HepG2 (cell line): ENCODE measurements around the gene TMEM223. TPM values are rescaled to one million over a fixed set of nuclear protein-coding genes. Genes with fewer than 3 reads are reported as not detected.

Source experiments
- BRCA1 ChIP-seq: sonication (generic); formaldehyde crosslinking; IDR thresholded peaks from 2 replicates; pipeline ENCODE4 v1.4.0; 2020; ENCODE audit warnings: missing genetic modification reagents
- GATAD1 ChIP-seq: IDR thresholded peaks from 2 replicates; pipeline ENCODE4 v1.6.1; 2016; ENCODE audit warnings: missing genetic modification reagents, missing compliant biosample characterization
- GTF3A ChIP-seq: sonication (generic); formaldehyde crosslinking; conservative IDR thresholded peaks from 2 replicates; pipeline ENCODE4 v1.4.0; 2020; ENCODE audit warnings: mild to moderate bottlenecking, missing genetic modification reagents
- LRRFIP1 ChIP-seq: sonication (generic); formaldehyde crosslinking; conservative IDR thresholded peaks from 2 replicates; pipeline ENCODE4 v1.4.0; 2020; ENCODE audit warnings: missing genetic modification reagents
- MED13 ChIP-seq: sonication (generic); formaldehyde crosslinking; IDR thresholded peaks from 2 replicates; pipeline ENCODE4 v1.5.0; 2020; ENCODE audit warnings: missing genetic modification reagents
- NFE2 ChIP-seq: sonication (generic); formaldehyde crosslinking; IDR thresholded peaks from 2 replicates; pipeline ENCODE4 v1.4.0; 2020; ENCODE audit warnings: missing genetic modification reagents
- SALL1 ChIP-seq: sonication (generic); formaldehyde crosslinking; IDR thresholded peaks from 2 replicates; pipeline ENCODE4 v1.8.0; 2022; ENCODE audit warnings: mild to moderate bottlenecking, missing genetic modification reagents
- SNAPC5 ChIP-seq: sonication (generic); formaldehyde crosslinking; IDR thresholded peaks from 2 replicates; pipeline ENCODE4 v1.8.1; 2023; ENCODE audit warnings: mild to moderate bottlenecking, missing genetic modification reagents, borderline replicate concordance
- SSRP1 ChIP-seq: IDR thresholded peaks from 2 replicates; pipeline ENCODE4 v1.6.1; 2016; ENCODE audit warnings: control low read depth
- TMF1 ChIP-seq: sonication (generic); formaldehyde crosslinking; IDR thresholded peaks from 2 replicates; pipeline ENCODE4 v1.8.1; 2022; ENCODE audit warnings: low read depth, missing genetic modification reagents
- ZBED4 ChIP-seq: sonication (generic); formaldehyde crosslinking; IDR thresholded peaks from 2 replicates; pipeline ENCODE4 v1.4.0; 2020; ENCODE audit warnings: missing genetic modification reagents, borderline replicate concordance
- ZBTB21 ChIP-seq: sonication (generic); formaldehyde crosslinking; IDR thresholded peaks from 2 replicates; pipeline ENCODE4 v1.4.0; 2020; ENCODE audit warnings: missing genetic modification reagents
- ZBTB42 ChIP-seq: sonication (generic); formaldehyde crosslinking; IDR thresholded peaks from 2 replicates; pipeline ENCODE4 v1.5.0; 2020; ENCODE audit warnings: mild to moderate bottlenecking, missing genetic modification reagents
- ZMYM4 ChIP-seq: sonication (generic); formaldehyde crosslinking; IDR thresholded peaks from 2 replicates; pipeline ENCODE4 v1.8.1; 2023; ENCODE audit warnings: mild to moderate bottlenecking, missing genetic modification reagents
- ZNF331 ChIP-seq: sonication (generic); formaldehyde crosslinking; IDR thresholded peaks from 2 replicates; pipeline ENCODE4 v1.4.0; 2020; ENCODE audit warnings: missing genetic modification reagents
- polyA plus RNA-seq, 8 experiments: library from polyadenylated mRNA; depleted of rRNA in 3 of 8; stranded (reverse) in 7 of 8; unstranded in 1 of 8; fragments of >200 nt; fragmentation: Illumina TruSeq in 4 of 8; extraction: Trizol in 4 of 8; gene quantifications; 2 replicates each; pipeline versions ENCODE4 v1.2.1 to v1.2.3, GENCODE V29; 2011 to 2016; ENCODE audit warnings: low read depth in 4 of 8, missing spikeins in 1 of 8, mixed read lengths in 1 of 8; ENCODE audit not compliant: insufficient read depth in 1 of 8
- total RNA-seq, 5 experiments: library from RNA; depleted of rRNA; stranded (reverse); fragments of >200 nt; fragmentation: Illumina TruSeq; extraction: Trizol; gene quantifications; 2 replicates each; pipeline ENCODE4 v1.2.3, GENCODE V29; 2016; ENCODE audit warnings: low read depth in 1 of 5
- TF ChIP-seq, protein P1 (sequence below): sonication (generic); formaldehyde crosslinking; IDR thresholded peaks from 2 replicates; pipeline ENCODE4 v1.5.0; 2020; ENCODE audit warnings: mild to moderate bottlenecking, missing genetic modification reagents
- TF ChIP-seq, protein P2 (sequence below): sonication (generic); formaldehyde crosslinking; IDR thresholded peaks from 2 replicates; pipeline ENCODE4 v1.5.1; 2020; ENCODE audit warnings: missing genetic modification reagents, mild to moderate bottlenecking, borderline replicate concordance

Gene TMEM223
- total and polyA plus RNA-seq, 2 of the 13 experiments (the other 11 are each of a cell fraction or from before 2014, with no cell fraction given): 19.5 to 24.9 TPM

GRCh38 chr11:62787005-62787759, 4.6 kb downstream of the TMEM223 start, which contains the start of gene TMEM179B (continued):
- peak; percentile 95 for TF ChIP-seq SNAPC5 (CRISPR knock-in tag)
- no peak for TF ChIP-seq LRRFIP1 (CRISPR knock-in tag)
- TF ChIP-seq BRCA1 (CRISPR knock-in tag): peak; percentile 75; the same call in 1 of the 2 replicates
- TF ChIP-seq, protein P1, sequence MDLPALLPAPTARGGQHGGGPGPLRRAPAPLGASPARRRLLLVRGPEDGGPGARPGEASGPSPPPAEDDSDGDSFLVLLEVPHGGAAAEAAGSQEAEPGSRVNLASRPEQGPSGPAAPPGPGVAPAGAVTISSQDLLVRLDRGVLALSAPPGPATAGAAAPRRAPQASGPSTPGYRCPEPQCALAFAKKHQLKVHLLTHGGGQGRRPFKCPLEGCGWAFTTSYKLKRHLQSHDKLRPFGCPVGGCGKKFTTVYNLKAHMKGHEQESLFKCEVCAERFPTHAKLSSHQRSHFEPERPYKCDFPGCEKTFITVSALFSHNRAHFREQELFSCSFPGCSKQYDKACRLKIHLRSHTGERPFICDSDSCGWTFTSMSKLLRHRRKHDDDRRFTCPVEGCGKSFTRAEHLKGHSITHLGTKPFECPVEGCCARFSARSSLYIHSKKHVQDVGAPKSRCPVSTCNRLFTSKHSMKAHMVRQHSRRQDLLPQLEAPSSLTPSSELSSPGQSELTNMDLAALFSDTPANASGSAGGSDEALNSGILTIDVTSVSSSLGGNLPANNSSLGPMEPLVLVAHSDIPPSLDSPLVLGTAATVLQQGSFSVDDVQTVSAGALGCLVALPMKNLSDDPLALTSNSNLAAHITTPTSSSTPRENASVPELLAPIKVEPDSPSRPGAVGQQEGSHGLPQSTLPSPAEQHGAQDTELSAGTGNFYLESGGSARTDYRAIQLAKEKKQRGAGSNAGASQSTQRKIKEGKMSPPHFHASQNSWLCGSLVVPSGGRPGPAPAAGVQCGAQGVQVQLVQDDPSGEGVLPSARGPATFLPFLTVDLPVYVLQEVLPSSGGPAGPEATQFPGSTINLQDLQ (CRISPR knock-in tag): no peak
- peak; percentile 88 for TF ChIP-seq SALL1 (CRISPR knock-in tag)
- peak; percentile 83 for TF ChIP-seq MED13
- TF ChIP-seq ZMYM4 (CRISPR knock-in tag): peak; percentile 65
- TF ChIP-seq NFE2 (CRISPR knock-in tag): 0 out of 2 replicates have a peak, but pooled peaks have one; percentile 5
- peak; percentile 31 for TF ChIP-seq ZNF331 (CRISPR knock-in tag)
- TF ChIP-seq TMF1 (CRISPR knock-in tag): peak; percentile 95; the same call in 1 of the 2 replicates
- TF ChIP-seq SSRP1 (CRISPR knock-in tag): peak; percentile 95
- TF ChIP-seq, protein P2, sequence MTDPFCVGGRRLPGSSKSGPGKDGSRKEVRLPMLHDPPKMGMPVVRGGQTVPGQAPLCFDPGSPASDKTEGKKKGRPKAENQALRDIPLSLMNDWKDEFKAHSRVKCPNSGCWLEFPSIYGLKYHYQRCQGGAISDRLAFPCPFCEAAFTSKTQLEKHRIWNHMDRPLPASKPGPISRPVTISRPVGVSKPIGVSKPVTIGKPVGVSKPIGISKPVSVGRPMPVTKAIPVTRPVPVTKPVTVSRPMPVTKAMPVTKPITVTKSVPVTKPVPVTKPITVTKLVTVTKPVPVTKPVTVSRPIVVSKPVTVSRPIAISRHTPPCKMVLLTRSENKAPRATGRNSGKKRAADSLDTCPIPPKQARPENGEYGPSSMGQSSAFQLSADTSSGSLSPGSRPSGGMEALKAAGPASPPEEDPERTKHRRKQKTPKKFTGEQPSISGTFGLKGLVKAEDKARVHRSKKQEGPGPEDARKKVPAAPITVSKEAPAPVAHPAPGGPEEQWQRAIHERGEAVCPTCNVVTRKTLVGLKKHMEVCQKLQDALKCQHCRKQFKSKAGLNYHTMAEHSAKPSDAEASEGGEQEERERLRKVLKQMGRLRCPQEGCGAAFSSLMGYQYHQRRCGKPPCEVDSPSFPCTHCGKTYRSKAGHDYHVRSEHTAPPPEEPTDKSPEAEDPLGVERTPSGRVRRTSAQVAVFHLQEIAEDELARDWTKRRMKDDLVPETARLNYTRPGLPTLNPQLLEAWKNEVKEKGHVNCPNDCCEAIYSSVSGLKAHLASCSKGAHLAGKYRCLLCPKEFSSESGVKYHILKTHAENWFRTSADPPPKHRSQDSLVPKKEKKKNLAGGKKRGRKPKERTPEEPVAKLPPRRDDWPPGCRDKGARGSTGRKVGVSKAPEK (CRISPR knock-in tag): 0 out of 2 replicates have a peak, but pooled peaks have one; percentile 79
- TF ChIP-seq ZBTB42: peak; percentile 94
- 0 out of 2 replicates have a peak, but pooled peaks have one; percentile 17 for TF ChIP-seq ZBTB21 (CRISPR knock-in tag)
- peak; percentile 74 for TF ChIP-seq ZBED4 (CRISPR knock-in tag)
- 0 out of 2 replicates have a peak, but pooled peaks have one; percentile 92 for TF ChIP-seq GTF3A (CRISPR knock-in tag)
- TF ChIP-seq GATAD1: peak; percentile 92
